Measurements from ENCODE around the gene PCDHGB3.
"Not testable (repeated sequence)": the region's sequence is repeated elsewhere in the genome, so short reads cannot be mapped to it uniquely, and the experiment has no call there.

The PCDHGB3 gene

DNA sequence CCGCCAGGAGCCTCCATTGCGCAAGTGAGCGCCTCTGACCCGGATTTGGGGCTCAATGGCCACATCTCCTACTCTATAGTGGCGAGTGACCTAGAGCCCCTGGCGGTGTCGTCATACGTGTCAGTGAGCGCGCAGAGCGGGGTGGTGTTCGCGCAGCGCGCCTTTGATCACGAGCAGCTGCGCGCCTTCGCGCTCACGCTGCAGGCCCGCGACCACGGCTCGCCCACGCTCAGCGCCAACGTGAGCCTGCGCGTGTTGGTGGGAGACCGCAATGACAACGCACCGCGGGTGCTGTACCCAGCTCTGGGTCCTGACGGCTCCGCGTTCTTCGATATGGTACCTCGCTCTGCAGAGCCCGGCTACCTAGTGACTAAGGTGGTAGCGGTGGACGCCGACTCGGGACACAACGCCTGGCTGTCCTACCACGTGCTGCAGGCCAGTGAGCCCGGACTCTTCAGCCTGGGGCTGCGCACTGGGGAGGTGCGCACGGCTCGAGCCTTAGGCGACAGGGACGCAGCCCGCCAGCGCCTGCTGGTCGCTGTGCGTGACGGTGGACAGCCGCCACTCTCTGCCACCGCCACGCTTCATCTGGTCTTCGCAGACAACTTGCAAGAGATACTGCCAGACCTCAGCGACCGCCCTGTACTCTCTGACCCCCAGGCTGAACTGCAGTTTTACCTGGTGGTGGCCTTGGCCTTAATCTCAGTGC is 39.7 kb downstream of the PCDHGB3 start:
- Mint-ChIP-seq H3K9me3 (peaks cover 7% of the 10 kb centered on the region in 2 donors), H3K27ac (no peak overlapping the region), H3K4me3 (no peak overlapping the region), H3K36me3 (ENCODE audit: insufficient read depth) (peaks cover 7% of the 10 kb centered on the region), H3K4me1 (ENCODE audit: low read depth in 2 of 2) (peaks cover 8 to 15% of the 10 kb centered on the region in 2 donors), H3K27me3 (peaks cover 57 to 73% of the 10 kb centered on the region in 2 donors)
- DNase-seq (no peak), ATAC-seq (replicated peaks) (no peak)

DNA sequence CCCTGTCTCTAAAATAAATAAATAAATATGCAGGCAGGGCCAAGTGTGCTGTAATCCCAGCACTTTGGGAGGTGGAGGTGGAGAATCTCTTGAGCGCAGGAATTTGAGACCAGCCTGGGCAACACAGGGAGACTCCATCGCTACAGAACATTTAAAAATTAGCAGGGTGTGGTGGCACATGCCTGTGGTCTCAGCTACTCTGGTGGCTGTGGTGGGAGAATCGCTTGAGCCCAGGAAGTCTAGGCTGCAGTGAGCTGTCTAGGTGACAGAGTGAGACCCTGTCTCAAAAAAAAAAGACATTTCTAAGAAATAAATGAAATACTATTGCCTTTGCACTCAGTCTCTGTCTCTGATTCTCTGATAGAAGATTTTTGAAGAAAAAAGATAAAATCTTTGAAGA is 41.5 kb downstream of the PCDHGB3 start:
- Mint-ChIP-seq H3K9me3 (peaks cover 7% of the 10 kb centered on the region in 2 donors), H3K27me3 (peaks cover 56 to 72% of the 10 kb centered on the region in 2 donors), H3K27ac (no peak overlapping the region), H3K4me3 (no peak overlapping the region), H3K4me1 (ENCODE audit: low read depth in 2 of 2) (peaks cover 8 to 19% of the 10 kb centered on the region in 2 donors), H3K36me3 (ENCODE audit: insufficient read depth) (peaks cover 7% of the 10 kb centered on the region)
- DNase-seq: no peak
- ATAC-seq (replicated peaks): no peak

DNA sequence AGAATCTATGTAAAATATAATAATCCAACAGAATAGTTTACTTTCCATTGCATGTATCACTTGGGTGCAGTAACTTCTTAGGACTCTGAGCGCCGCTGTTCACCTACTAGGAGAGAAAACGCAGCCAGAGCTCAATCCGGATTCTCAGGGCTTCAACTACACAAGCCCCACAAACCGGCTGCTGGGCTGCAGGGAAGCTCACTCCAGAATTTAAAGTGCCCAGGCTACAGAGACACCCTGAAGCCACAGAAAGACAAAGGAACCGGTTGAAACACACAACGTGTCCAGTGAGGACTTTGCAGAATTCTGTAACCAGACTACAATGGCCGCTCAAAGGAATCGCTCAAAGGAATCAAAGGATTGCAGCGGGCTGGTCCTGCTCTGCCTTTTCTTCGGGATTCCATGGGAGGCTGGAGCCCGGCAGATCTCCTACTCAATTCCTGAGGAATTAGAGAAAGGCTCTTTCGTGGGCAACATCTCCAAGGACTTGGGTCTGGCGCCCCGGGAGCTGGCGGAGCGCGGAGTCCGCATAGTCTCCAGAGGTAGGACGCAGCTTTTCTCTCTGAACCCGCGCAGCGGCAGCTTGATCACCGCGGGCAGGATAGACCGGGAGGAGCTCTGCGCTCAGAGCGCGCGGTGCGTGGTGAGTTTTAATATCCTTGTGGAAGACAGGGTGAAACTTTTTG is 43.0 kb downstream of the PCDHGB3 start, which contains the start of gene PCDHGA10:
PCDHGA10 (plus strand) TSS at position 134 of the 686 bp plus-strand sequence; CDS start at position 323, 189 bp downstream.
- peaks cover 7 to 10% of the 10 kb centered on the region in 2 donors for H3K9me3 Mint-ChIP-seq
- H3K36me3 Mint-ChIP-seq (ENCODE audit: insufficient read depth): peaks cover 11% of the 10 kb centered on the region
- H3K4me1 Mint-ChIP-seq (ENCODE audit: low read depth in 2 of 2): peaks cover 10 to 22% of the 10 kb centered on the region in 2 donors
- ATAC-seq (replicated peaks) (peak; percentile 80), DNase-seq (peak; percentile 35 to 40 (median 35))
- peaks cover 63 to 77% of the 10 kb centered on the region in 2 donors for H3K27me3 Mint-ChIP-seq
- H3K27ac Mint-ChIP-seq: peak within 1 kb of the TSS in 1 of 2 donors; percentile 63
- peak within 1 kb of the TSS; percentile 79 to 81 for H3K4me3 Mint-ChIP-seq

GRCh38 chr5:141413540-141414069 is 43.6 kb downstream of the PCDHGB3 start:
- DNase-seq: no peak
- Mint-ChIP-seq H3K36me3 (ENCODE audit: insufficient read depth) (peaks cover 11% of the 10 kb centered on the region), H3K9me3 (peaks cover 8 to 16% of the 10 kb centered on the region in 2 donors), H3K27ac (peak overlapping the region in 1 of 2 donors; percentile 63), H3K4me3 (peak overlapping the region; percentile 79 to 81), H3K27me3 (peaks cover 64 to 77% of the 10 kb centered on the region in 2 donors), H3K4me1 (ENCODE audit: low read depth in 2 of 2) (peaks cover 10 to 22% of the 10 kb centered on the region in 2 donors)
- ATAC-seq (replicated peaks): no peak

- Mint-ChIP-seq H3K36me3 (ENCODE audit: insufficient read depth) (peaks cover 18% of the 10 kb centered on the region), H3K9me3 (peaks cover 7 to 19% of the 10 kb centered on the region in 2 donors), H3K27me3 (peaks cover 61 to 77% of the 10 kb centered on the region in 2 donors), H3K4me1 (ENCODE audit: low read depth in 2 of 2) (peaks cover 10 to 22% of the 10 kb centered on the region in 2 donors), H3K4me3 (peak overlapping the region; percentile 7 to 43)
- not testable (repeated sequence) for H3K27ac Mint-ChIP-seq; ATAC-seq (replicated peaks); DNase-seq
These were observed 44.7 kb downstream of the PCDHGB3 start for GRCh38 chr5:141414548-141415274.

GRCh38 chr5:141415275-141415618 is 45.2 kb downstream of the PCDHGB3 start:
- not testable (repeated sequence) for H3K27ac Mint-ChIP-seq; ATAC-seq (replicated peaks); DNase-seq
- H3K27me3 Mint-ChIP-seq: peaks cover 62 to 77% of the 10 kb centered on the region in 2 donors
- H3K4me3 Mint-ChIP-seq: peak overlapping the region; percentile 41 to 43
- H3K9me3 Mint-ChIP-seq: peaks cover 7 to 15% of the 10 kb centered on the region in 2 donors
- peaks cover 12% of the 10 kb centered on the region for H3K36me3 Mint-ChIP-seq (ENCODE audit: insufficient read depth)
- H3K4me1 Mint-ChIP-seq (ENCODE audit: low read depth in 2 of 2): peaks cover 10 to 21% of the 10 kb centered on the region in 2 donors

GRCh38 chr5:141417494-141418172 is 47.6 kb downstream of the PCDHGB3 start, which contains the start of gene PCDHGB7:
Gene PCDHGB7, plus strand, starts transcription at chr5:141417677. Its CDS starts 183 bp downstream, at chr5:141417860.
- not testable (repeated sequence) for DNase-seq, H3K27ac Mint-ChIP-seq
- peaks cover 80 to 93% of the 10 kb centered on the region in 2 donors for H3K27me3 Mint-ChIP-seq
- peaks cover 7 to 12% of the 10 kb centered on the region in 2 donors for H3K9me3 Mint-ChIP-seq
- peaks cover 14 to 24% of the 10 kb centered on the region in 2 donors for H3K4me1 Mint-ChIP-seq (ENCODE audit: low read depth in 2 of 2)
- peaks cover 19% of the 10 kb centered on the region for H3K36me3 Mint-ChIP-seq (ENCODE audit: insufficient read depth)
- H3K4me3 Mint-ChIP-seq: peak within 1 kb of the TSS; percentile 53 to 67
- peak; percentile 60 for ATAC-seq (replicated peaks)

- Mint-ChIP-seq H3K36me3 (ENCODE audit: insufficient read depth) (peaks cover 19% of the 10 kb centered on the region), H3K27me3 (peaks cover 72 to 94% of the 10 kb centered on the region in 2 donors), H3K4me1 (ENCODE audit: low read depth in 2 of 2) (peaks cover 7 to 12% of the 10 kb centered on the region in 2 donors), H3K4me3 (no peak overlapping the region), H3K27ac (no peak overlapping the region), H3K9me3 (peaks cover 7 to 12% of the 10 kb centered on the region in 2 donors)
- ATAC-seq (replicated peaks) (no peak), DNase-seq (no peak)
These were observed 49.2 kb downstream of the PCDHGB3 start for GRCh38 chr5:141419074-141419880.

DNA sequence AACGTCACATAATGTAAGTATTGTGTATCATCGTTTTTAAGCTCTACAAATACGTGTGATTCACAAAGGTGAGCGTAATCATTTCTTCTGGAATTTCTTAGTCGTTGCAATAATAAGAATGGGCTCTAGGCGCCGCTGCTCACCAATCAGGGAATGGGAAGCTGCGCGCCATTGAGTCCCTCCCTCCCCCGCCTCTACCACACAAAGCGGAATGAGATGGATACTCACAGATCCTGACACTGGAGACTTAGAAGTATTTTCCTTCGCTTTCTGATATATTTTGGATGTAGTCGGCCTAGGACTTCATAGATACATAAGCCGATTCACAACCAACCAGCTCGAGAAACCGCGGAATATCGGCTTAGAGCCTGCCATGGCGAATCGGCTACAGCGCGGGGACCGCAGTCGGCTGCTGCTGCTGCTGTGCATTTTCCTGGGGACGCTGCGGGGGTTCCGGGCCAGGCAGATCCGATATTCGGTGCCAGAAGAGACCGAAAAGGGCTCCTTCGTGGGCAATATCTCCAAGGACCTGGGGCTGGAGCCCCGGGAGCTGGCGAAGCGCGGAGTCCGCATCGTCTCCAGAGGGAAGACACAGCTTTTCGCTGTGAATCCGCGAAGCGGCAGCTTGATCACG is 50.9 kb downstream of the PCDHGB3 start, which contains the start of gene PCDHGA11:
PCDHGA11 (plus strand) TSS at position 197 of the 634 bp plus-strand sequence; CDS start at position 374, 177 bp downstream.
- peaks cover 7 to 8% of the 10 kb centered on the region in 2 donors for H3K4me1 Mint-ChIP-seq (ENCODE audit: low read depth in 2 of 2)
- peaks cover 69 to 95% of the 10 kb centered on the region in 2 donors for H3K27me3 Mint-ChIP-seq

GRCh38 chr5:141421489-141421855 is 51.4 kb downstream of the PCDHGB3 start:
- peak overlapping the region in 1 of 2 donors; percentile 71 for H3K4me3 Mint-ChIP-seq
- peak overlapping the region in 1 of 2 donors; percentile 28 for H3K27ac Mint-ChIP-seq
- ATAC-seq (replicated peaks): no peak
- H3K27me3 Mint-ChIP-seq: peaks cover 69 to 95% of the 10 kb centered on the region in 2 donors
- H3K36me3 Mint-ChIP-seq (ENCODE audit: insufficient read depth): peaks cover 19% of the 10 kb centered on the region
- peaks cover 7 to 8% of the 10 kb centered on the region in 2 donors for H3K4me1 Mint-ChIP-seq (ENCODE audit: low read depth in 2 of 2)
- no peak for DNase-seq
- H3K9me3 Mint-ChIP-seq: peaks cover 7 to 12% of the 10 kb centered on the region in 2 donors

More for the DNA sequence above, 50.9 kb downstream of the PCDHGB3 start, which contains the start of gene PCDHGA11:
- no peak for DNase-seq
- peak within 1 kb of the TSS; percentile 29 to 71 for H3K4me3 Mint-ChIP-seq
- ATAC-seq (replicated peaks): no peak
- H3K27ac Mint-ChIP-seq: peak within 1 kb of the TSS in 1 of 2 donors; percentile 28
- peaks cover 19% of the 10 kb centered on the region for H3K36me3 Mint-ChIP-seq (ENCODE audit: insufficient read depth)
- H3K9me3 Mint-ChIP-seq: peaks cover 7 to 12% of the 10 kb centered on the region in 2 donors

All from effector memory CD8-positive, alpha-beta T cell (primary cell).